ENCODE measurements around the gene ARHGEF19.
"Not testable (repeated sequence)": the region's sequence is repeated elsewhere in the genome, so short reads cannot be mapped to it uniquely, and the experiment has no call there.

The ARHGEF19 gene

DNA sequence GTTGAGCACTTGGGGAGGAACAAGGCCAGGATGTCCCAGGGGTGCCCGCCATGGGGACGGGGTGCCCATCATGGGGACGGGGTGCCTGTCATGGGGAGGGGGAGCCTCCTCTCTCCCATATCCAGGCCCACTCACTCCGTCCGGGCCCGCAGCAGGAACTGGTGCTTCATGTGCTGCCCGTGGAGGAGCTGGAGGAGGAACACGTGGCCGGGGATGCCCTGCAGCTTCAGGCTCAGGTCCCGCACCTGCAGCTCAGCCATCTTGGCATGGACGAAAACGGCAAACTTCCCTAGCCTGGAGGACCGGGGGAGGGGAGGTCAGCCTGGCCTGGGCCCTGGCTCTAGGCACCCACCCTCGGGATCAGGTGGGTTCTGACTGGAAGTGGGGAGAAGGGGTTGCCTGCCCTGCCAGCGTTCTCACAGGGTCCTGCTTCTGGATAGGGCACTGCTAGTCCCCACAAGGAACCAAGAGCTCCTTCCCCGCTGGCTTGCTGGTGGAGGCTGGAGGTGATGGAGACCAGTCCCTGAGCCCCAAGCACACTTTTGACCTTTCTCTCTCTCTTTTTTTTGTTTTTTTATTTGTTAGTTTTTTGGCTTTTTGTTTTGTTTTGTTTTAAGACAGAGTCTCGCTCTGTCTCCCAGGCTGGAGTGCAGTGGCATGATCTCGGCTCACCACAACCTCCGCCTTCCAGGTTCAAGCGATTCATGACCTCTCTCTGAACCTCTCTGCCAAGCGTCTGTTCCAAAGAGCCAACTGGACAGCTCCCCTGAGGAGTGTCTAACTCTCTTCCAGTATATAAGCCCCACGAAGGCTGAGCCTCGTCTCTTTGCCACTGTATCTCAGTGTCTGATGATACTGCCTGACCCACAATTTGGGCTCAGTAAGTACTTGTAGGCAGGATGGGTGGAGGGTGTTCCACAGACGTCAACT, 9.9 kb downstream of the ARHGEF19 start:
- DNase-seq: no peak

DNA sequence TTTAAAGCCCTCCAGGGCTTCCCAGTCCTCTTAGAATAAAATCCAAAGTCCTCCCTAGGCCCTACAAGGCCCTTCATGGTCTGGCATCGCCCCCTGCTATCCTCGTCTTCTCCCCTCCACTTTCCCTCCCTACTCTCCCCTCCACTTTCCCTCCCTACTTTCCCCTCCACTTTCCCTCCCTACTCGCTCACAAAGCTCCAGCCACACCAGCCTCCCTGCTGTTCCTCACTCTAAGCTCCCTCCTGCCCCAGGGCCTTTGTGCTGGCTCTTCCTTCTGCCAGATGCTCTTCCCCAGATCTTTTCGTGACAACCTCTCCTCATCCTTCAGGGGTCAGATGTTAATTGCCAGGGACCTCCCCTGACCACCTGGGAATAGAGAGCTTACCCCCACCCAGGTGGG, 12.8 kb downstream of the ARHGEF19 start:
- no peak for DNase-seq

DNA sequence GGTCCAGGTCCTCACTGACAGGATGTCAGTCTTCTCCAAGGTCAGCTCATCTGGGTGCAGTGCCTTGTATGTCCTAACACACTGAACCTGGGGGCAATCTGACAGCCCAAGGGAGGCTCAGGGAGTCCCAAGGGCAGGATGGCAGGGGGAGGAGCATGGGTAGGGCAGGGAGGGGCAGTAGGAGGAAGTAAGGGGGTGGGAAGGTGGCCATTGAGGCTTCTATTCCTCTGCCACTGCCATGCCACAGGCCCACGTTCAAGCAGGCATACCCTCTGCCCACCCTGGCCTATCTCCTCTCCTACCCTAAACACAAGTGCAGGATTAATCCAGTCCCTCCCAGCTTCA, 13.3 kb downstream of the ARHGEF19 start:
- DNase-seq: no peak

DNA sequence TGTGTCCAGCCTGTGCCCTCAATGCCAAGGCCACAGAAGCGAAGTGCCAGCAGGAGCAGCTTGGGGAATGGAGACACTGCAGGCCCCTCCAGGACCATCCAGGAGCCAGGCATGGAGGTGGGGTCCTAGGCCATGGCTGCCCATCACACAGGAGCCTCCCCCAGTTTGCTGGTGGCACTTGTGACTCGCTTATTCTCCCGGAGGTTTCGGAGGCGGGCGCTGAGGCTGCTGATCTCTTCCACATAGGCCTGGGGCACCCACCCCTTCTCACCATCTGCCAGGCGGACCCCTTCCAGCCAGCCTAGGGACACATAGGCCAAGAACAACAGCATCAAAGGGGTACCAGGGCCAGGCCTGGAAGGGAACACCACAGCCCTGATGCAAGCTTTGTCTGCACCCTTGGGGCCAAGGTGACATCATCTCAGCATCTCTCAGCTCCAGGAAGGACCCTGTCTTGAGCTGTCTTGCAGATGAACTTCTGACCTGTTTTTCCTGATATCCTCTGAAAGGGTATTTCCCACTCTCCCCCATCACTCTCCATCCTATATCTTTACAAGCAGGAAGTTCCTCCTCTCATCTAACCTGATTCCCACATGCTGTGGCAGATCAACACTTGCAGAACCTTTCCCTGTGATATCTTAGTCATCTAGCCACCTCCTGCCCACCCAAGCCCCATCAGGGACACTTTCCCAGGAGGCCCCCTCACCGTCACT, 13.9 kb downstream of the ARHGEF19 start:
- no peak for DNase-seq

DNA sequence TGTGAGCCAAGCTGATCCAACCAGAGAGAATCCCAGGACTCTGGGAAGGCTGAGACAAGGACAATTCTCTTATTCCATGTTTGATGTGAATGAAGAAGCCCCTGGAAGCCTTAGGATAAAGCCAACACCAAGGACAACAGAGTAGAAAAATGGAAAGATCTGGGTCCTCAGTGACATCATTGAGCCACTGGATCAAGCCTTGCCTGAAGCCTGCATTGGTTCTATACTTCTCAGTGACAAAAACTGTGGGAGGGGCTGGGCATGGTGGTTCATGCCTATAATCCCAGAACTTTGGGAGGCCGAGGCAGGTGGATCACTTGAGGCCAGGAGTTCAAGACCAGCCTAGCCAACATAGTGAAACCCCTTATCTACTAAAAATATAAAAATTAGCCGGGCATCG, 15.6 kb downstream of the ARHGEF19 start:
- no peak for DNase-seq

DNA sequence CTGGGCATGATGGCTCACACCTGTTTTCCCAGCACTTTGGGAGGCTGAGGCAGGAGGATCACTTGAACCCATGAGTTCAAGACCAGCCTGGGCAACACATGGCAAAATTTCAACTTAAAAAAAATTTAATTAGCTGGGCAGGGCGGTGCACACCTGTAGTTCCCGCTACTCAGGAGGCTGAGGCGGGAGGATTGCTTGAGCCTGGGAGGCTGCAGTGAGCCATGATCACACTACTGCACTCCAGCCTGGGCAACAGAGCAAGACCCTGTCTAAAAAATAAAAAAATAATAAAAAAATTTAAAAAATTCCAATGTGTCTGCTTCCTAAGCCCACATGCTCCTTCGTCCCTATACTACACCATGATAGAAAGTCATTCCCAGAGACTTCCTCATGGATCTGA, 16.3 kb downstream of the ARHGEF19 start:
- DNase-seq: not testable (repeated sequence)

DNA sequence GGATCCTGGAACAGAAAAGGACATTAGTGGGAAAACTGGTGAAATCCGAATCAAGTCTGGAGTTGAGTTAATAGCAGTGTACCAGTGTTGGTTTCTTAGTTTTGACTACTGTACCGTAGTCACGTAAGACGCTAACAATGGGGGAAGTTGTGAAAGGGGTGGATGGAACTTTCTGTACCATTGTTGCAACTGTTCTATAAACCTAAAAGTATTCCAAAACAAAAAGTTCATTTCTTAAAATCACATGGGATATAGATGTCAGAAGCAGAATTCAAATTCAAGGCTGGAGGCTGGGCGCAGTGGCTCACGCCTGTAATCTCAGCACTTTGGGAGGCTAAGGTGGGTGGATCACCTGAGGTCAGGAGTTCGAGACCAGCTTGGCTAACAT, 16.9 kb downstream of the ARHGEF19 start:
- DNase-seq: no peak

DNA sequence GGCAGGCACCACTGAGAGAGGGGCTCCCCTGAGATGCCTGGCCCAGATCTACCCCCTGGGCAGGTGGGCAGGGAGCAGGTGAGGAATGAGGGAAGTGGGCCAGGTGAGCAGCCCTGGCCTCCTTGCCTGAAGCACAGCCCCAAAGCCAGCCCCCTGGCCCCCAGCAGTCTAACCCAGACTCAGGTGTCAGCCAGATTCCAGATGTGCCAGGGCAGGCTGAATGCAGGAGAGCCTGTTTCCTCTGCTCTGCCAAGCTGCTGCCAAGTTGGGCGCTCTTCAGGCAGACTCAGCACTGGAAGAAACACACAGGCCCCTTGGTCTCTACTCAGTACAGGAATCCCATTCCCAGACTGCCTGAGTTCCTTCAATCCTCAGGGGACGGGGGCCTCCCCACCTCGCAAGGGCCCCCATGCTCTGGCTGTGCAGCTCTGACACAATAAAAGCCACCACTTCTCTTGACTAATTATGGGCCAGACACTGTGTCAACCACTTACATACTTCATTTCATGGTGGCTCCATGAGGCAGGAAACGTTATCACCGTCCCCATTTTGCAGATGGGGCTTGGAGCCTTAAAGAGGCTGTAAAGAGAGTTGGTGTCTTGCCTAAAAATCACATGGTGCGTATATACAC, 20.4 kb downstream of the ARHGEF19 start:
- DNase-seq: no peak

DNA sequence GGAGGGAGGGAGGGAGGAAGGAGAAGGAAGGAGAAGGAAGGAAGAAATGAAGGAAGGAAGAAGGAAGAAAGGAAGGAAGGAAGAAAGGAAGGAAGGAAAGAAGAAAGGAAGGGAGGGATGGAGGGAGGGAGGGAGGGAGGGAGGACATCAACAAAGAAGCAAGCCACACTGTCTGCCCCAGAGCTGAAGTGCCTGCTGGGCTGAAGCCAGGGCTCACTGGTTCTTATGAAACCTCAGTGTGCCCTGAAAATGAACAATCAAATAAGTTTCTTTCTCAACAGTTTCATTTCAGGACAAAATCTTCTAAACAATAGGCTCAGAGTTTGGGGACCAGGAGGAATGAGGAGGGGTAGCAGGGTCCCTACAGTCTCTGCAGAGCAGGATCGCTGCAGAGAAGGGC, 21.1 kb downstream of the ARHGEF19 start:
- no peak for DNase-seq

DNA sequence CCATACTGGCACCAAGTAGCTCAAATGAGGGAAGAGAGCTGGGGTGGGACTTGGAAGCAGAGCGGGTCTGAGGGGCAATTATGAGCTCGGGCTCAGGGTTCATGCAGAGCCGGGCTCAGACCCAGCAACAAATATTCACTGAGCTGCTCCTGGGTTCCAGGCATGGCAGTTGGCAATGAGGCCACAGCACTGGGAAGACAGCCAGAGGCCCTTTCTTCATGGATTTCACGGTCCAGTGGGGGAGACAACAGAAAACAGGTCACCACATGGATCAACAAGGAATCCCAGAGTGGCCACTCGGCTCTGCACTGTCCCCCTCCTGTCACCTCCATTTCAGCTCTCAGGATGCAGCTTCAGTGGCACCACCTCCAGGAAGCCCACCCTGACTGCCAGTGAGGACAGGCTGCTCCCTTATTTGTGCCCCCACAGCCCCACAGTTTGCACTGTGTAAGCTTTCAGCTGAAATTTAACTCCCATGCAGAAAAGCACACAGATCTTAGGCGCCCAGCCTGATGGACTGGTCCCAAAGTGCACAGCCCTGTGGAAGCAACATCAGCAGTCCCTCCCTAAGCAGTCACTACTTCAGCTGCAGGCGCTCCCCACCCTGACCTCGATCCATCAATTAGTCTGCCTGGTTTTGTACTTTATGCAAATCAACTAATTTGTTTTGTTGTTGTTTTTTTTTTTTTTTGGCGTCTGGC, 22.4 kb downstream of the ARHGEF19 start:
- DNase-seq: no peak

DNA sequence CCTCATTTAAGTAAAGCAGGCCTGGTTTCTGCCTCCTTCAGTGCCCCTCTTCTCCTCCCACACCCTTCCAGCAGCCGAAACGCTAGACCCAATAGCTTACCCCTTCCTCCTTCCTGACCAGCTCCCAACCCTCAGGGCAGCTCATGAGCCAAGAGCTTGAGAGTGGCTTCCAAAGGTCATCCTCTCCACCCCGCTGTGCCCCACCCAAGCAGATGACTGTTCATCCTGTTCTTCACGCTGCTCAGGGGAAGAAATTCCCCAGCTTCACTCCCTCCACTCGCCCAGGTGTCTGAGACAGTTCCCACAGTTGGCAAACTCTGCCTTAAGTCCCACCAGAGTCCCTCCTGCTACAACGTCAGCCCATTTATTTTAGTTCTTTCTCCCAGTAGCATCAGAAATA, 23.4 kb downstream of the ARHGEF19 start:
- no peak for DNase-seq

DNA sequence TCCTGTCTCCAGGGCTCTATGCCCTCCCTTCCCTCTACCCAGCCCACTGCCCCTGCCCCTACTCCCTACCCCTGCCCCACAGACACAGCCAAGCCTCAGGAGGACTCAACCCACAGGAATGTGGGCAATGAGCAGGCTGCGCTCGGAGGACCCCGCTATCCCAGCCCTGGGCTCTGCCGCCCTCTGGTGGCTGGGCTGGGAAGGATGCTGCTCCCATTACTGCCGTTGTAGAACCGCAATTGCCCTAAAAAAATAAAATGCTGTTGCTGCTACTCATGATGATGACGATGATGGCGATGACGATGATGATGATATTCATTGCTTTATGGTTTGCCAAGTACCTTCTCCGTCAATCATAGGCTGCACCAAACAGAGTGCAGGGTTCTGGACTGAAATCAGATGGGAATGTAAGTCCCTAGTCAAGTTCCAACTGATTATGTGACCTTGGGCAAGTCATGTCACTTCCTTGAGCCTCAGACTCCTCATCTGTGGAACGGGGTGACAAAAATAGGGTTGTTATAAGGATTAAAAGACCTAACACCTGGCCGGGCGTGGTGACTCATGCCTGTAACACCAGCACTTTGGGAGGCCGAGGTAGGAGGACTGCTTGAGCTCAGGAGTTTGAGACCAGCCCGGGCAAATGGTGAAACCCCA, 24.6 kb downstream of the ARHGEF19 start:
- DNase-seq: peak; percentile 78

DNA sequence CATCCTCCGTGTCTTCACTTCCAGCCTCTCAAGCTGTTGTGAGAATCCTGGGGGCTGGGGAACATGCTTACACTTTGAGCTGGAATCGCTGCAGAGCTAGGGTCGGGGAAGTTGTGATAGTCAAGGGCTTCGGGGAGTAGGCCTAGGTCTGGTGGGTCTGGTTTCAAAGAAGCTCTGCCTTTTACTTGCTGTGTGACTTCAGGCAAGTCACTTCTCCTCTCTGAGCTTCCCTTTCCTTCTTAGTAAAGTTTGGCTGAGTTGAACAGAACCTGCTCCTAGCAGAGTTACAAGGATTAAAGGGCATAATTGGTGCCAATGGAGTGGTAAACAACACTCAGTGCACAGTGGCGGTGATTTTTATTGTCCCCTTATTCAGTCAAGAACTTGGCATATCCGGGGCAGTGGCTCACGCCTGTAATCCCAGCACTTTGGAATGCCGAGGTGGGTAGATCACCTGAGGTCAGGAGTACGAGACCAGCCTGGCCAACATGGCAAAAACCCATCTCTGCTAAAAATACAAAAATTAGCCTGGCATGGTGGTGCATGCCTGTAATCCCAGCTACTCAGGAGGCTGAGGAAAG, 25.7 kb downstream of the ARHGEF19 start:
- DNase-seq: no peak

DNA sequence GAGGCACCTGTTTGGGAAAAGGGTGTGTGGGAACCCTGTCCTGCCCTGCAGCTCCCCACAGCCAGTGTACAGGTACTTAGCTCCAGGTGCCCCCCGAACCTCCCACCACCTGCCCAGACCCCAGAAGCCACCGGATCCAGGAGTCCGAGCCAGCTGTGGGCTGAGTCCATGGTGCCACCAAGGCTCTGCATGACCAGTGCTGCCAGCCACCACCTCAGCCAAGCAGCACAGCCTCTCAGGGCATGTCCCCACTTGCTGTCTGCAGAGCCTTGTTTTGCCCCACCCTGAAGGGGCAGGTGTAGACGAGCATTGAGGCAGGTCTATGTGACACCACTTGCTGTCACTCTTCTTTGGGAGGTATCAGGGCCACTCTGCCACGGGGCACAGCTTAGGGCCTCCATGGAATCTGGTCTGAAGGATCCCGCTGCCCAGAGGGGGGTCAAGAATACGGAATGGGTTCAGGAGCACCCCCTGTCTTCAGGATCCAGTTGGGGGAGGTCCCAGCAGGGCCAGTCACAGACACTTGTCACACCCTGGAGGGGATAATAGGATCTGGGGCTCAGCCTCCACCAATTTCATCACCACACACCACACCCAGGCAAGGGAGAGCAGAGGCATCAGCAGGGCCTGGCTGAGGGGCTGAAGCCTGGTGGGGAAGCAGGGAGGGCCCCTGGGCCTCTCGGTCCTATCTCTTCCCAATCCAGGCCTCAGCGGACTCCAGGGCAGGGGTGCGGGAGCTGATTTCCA, 27.7 kb downstream of the ARHGEF19 start:
- no peak for DNase-seq

DNA sequence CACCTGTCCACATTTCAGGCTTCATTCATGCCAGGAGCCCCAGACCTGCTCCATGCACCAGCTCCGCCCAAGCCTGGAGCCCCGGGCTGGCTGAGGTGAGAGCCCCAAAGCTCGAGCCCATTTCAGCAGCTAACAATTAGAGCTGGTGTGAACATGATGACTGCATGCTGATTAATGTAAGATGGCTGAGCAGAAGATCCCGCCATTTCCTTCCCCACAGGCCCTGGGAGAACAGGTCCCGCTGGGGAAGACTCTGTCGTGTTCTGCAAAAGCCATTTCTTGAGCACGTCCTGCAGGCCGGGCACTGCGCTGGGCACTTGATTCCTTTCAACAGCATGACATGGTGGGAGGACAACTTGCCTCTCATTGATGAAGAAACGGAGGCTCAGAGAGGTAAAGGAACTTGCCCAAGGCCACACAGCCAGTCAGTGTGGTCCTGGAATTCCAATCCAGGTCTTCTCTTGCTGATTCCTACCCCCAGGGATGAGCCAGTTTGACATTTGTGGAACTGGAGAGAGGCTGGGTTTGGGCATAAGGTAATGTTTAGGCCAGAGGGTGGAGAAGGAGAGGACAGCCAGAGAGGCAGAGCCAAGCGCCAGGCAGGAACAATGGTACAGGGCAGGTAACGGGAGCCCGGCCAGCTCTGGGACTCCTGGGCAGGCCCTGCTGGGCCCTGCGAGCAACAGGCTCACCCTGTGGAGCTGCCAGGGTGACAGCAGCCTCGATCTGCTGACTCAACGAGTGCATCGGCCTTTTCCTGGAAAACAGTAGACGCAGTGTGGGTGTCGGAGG, 28.5 kb downstream of the ARHGEF19 start:
- no peak for DNase-seq

DNA sequence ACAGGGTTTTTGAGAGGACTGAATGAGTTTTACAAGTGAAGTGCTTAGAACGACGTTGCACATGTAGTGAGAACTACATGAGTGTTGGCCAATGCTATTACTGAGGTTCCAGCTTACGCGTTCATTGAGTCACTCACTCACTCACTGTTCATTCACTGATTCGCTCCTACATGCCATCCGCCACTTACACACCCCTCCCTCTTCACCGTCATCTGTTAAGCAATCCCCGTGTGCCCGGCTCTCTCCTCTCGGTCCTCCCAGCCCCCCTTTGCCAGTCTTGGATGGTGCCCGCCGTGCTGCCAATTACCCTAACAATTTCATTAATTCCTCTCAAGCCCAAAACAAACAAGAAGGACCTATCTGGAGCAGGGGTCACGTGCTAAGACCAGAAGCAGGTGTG, 29.3 kb downstream of the ARHGEF19 start:
- DNase-seq: no peak

DNA sequence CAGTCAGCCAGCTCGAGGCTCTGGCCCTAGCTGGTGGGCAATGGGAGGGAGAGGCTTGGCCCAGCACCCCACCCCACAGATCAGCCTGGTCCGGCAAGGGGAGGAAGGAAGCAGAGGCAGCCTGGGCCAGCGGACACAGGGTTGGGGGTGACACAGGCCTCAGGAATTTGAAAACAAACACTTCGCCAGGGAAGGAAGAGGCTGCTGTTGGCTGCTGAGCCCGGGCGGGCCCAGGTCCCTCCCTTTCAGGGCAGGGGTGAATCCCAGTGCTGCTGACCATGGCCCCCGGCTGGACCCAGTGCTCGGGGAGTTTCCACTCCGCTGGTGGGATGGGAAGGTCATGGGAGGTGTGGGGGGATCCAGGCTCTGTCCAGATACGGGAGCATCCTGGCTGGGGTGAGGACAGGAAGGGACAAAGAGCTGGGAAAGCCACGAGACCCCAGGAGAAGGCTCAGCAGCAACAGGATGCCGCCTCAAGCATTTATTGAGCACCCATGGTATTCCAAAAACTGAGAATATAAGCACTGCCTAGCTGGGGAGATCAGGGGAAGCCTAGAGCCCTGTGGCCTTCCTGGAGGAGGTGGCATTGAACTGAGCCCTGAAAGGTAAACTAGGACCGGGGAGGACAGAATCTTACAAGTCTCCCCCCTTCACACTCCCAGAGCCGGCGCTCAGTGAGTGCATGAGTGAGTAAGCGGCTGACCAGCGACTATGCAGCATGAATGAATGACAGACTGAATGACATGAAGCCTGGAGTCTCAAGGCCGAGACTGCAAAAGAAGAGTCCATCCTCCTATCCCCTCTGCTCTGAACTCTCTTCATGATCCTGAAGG, 30.3 kb downstream of the ARHGEF19 start:
- DNase-seq: no peak

DNA sequence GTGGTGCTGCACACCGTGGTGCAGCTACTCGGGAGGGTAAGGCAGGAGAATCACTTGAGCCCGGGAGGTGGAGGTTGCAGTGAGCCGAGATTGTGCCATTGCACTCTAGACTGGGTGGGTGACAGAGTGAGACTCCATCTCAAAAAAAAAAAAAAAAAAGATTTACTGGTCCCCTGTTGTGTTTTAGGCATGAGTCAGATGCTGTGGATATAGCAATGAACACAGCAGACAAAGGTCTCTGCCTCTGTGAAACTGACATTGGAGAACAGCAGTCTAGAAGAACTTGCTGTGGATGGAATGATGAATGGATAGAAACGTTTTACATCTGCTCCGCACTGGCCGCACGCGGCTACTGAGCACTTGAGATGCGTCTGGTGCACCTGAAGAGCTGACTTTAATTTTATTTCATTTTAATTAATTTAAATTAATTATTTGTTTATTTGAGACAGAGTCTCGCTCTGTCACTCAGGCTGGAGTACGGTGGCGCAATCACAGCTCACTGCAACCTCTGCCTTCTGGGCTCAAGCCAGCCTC, 32.1 kb downstream of the ARHGEF19 start:
- DNase-seq: no peak

All from CD4-positive, alpha-beta T cell treated with Interleukin-12 subunit alpha and Interleukin-12 subunit beta, for 1 hour (primary cell).